Lower leg skin (tissue), 4 donors: Measurements from ENCODE around the gene ADAMTS17. TPM values are rescaled to one million over a fixed set of nuclear protein-coding genes. Genes with fewer than 3 reads are reported as not detected.

Source experiments
- DNase-seq, 2 donors: peaks; one replicate each; pipeline ENCODE4 v3.0.0-alpha.2; 2019; ENCODE audit warnings: low spot score in 2 of 2
- H3K4me3 ChIP-seq: fragments of 200-600 bp; sonication (generic); 2 replicates; pipeline ENCODE4 v1.5.1; 2017; ENCODE audit warnings: mild to moderate bottlenecking, low read depth; ENCODE audit not compliant: poor library complexity, severe bottlenecking
- POLR2A ChIP-seq, 2 donors: fragments of 450-650 bp; IDR thresholded peaks; one replicate each; pipeline ENCODE4 v1.6.1; 2016 to 2017; ENCODE audit warnings: antibody characterized with exemption in 2 of 2, mild to moderate bottlenecking in 1 of 2, moderate library complexity in 1 of 2
- WGBS, 2 donors: methylation state at CpG; one replicate each; pipeline ENCODE4 v1.1.5; 2018; 5-methylcytosine and 5-hydroxymethylcytosine counted together
- intact Hi-C: fragments of 100-400 bp; cut with DNase I; formaldehyde crosslinking; loops from one replicate; pipeline ENCODE4 v1.15.0; 2023; ENCODE audit warnings: low total_unique reads
- total RNA-seq, 4 donors: library from RNA; depleted of rRNA; stranded (reverse); fragments of >200 nt; gene quantifications; one replicate each; pipeline ENCODE4 v1.1.0, GENCODE V29; 2016
- TF ChIP-seq, protein P1 (sequence below), 3 donors: fragments of 450-650 bp; IDR thresholded peaks; one replicate each; pipeline ENCODE4 v1.5.1; 2016; ENCODE audit warnings: antibody characterized with exemption in 3 of 3, mild to moderate bottlenecking in 3 of 3, moderate library complexity in 2 of 3

The ADAMTS17 gene
- total RNA-seq, 4 donors from 2014 or later: 3.5 to 7.8 (median 3.9) TPM

DNA sequence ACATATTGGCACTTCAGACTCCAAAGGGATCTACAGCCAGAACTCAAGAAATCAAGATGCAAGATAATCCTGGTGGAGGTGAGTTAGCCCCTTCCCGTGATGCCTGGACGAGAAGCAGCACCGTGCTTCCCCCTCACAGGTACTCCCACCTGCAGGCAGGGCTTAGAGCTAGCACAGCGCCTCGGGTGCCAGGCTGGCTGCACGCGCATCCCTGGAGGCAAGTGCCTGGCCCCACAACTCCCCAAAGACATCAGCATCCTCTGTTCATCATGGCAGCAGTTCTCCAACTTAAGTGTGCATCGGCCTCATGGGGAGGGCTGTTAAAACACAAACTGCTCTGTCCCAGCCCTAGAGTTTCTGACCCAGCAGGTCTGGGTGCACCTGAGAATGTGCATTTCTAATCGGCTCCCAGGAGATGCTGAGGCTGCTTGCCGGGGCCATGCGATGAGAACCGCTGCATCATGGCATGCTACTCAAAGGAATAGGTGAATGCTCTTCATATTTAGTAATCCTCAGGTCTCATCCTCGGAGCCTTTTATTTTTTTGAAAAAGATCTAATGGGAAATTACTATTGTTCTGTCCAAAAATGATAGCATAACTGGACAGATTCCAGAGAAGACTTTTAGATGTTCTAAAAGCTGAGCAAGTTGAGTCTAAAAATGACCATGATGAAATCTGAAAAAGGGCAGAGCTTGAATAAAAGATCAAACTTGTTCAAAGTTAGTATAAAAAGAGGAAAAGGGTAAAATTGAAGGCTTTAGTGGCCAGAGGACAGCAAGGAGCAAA lies 244.2 kb downstream of the ADAMTS17 start:
- DNase-seq: no peak
- TF ChIP-seq, protein P1, sequence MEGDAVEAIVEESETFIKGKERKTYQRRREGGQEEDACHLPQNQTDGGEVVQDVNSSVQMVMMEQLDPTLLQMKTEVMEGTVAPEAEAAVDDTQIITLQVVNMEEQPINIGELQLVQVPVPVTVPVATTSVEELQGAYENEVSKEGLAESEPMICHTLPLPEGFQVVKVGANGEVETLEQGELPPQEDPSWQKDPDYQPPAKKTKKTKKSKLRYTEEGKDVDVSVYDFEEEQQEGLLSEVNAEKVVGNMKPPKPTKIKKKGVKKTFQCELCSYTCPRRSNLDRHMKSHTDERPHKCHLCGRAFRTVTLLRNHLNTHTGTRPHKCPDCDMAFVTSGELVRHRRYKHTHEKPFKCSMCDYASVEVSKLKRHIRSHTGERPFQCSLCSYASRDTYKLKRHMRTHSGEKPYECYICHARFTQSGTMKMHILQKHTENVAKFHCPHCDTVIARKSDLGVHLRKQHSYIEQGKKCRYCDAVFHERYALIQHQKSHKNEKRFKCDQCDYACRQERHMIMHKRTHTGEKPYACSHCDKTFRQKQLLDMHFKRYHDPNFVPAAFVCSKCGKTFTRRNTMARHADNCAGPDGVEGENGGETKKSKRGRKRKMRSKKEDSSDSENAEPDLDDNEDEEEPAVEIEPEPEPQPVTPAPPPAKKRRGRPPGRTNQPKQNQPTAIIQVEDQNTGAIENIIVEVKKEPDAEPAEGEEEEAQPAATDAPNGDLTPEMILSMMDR (IDR thresholded peaks at IDR 0.05): no peak
- no peak for TF ChIP-seq POLR2A (IDR thresholded peaks at IDR 0.05)
- H3K4me3 ChIP-seq: no peak overlapping the region
- 91 to 94% methylated on average over 13 of the region's 13 CpGs for WGBS, 2 donors
- intact Hi-C loops: no loop called here

DNA sequence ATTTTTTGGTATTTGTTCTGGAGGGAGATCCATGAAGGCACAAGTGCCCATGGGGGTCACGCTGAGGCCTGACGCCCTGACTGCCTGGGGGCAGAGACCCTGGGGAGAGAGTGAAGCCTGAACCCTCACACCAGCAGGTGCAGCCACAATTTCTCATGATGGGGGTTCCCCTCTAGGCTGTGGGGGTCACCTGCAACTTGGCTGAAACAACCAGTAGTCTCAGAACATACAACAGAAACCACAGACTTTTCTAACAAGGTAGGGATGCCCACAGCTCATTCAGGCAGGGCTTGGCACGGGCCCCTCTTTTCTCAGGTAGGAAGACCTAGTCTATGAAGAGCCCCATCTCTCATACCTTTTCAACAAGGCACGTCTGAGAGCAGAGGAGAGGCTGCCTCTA lies 245.1 kb downstream of the ADAMTS17 start:
- 87 to 92% methylated on average over 4 of the region's 4 CpGs for WGBS, 2 donors
- TF ChIP-seq POLR2A (IDR thresholded peaks at IDR 0.05): no peak
- TF ChIP-seq, protein P1 (IDR thresholded peaks at IDR 0.05): no peak
- peak; percentile 2 to 59 for DNase-seq
- intact Hi-C loops: no loop called here
- no peak overlapping the region for H3K4me3 ChIP-seq

DNA sequence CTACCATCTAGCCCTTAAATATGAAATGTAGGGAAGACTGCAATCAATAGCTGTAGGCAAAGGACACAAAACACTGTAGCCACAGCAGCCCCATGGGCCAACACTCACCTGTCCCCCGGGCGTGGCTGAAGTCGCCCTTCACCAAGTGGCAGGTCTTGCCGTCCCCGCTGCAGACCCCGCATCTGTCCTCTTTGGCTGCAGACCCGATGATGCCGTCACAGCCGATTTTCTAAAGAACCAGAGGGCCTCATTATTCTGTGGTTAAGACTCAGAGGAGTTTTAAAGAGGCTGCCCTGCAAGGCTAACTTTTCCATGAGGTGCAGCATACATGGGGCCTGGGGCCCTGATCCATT lies 245.6 kb downstream of the ADAMTS17 start:
- intact Hi-C loops: no loop called here
- no peak for TF ChIP-seq POLR2A (IDR thresholded peaks at IDR 0.05)
- TF ChIP-seq, protein P1 (IDR thresholded peaks at IDR 0.05): no peak
- no peak overlapping the region for H3K4me3 ChIP-seq
- DNase-seq: peak in 1 of 2 donors; percentile 2
- 83 to 94% methylated on average over 9 of the region's 9 CpGs for WGBS, 2 donors

DNA sequence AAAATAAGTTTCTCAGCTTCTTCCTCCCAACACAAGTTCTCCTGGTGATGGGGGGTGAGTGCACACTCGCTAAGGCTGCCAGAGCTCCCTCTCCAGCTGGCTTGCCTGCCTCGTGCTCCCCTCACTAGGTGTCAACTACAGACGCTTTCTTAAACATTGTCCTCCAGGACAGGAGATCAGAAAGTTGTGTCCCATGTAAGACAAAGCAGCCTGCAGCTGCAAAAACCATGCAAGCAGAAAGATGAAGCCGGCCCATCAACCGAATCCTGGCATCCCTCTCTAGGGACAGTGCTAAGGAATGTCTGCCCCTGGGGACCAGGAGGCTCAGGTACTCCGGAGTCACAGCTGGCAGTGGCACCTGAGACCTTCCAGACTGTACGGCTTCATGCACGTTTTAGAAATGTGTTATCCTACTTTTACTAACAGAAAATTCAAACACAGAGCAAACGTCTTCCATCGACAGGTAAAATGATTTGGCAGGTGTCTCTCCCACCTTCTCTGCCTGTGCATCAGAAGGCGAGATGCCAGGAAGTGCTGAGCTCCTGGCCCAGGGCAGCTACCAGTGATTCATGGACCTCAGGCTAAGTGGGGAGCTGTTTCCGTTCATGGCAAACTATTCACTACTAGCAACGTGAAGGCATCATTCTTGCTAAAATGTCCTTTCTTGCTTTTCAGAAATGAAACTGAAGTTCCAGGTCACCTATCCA lies 246.1 kb downstream of the ADAMTS17 start:
- WGBS, 2 donors: 74 to 82% methylated on average over 13 of the region's 13 CpGs
- DNase-seq: peak in 1 of 2 donors; percentile 2

DNA sequence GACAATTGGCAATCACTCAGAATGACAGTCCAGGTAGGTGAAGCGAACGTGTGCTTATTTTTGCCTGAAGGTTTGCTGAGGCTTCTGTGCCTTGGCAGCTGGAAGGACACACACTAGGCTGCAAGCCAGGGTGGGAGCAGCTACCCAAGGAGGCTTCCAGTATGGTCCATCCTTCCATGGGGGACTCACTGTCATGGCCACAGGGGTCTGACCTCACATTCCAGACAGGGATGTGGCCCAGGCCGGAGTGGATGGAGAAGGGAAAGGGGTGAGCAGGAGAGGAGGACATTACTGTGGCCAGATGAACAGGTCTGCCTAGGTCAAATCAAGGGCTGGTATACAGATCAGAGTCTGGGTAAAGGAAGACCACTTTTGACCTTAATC lies 247.7 kb downstream of the ADAMTS17 start:
- H3K4me3 ChIP-seq: no peak overlapping the region
- TF ChIP-seq POLR2A (IDR thresholded peaks at IDR 0.05): no peak
- TF ChIP-seq, protein P1 (IDR thresholded peaks at IDR 0.05): no peak
- DNase-seq: peak; percentile 3 to 57
- intact Hi-C loops: no loop called here
- 85 to 97% methylated on average over 3 of the region's 3 CpGs for WGBS, 2 donors

More for the DNA sequence above, 246.1 kb downstream of the ADAMTS17 start:
- intact Hi-C loops: no loop called here
- no peak overlapping the region for H3K4me3 ChIP-seq
- TF ChIP-seq, protein P1 (IDR thresholded peaks at IDR 0.05): no peak
- no peak for TF ChIP-seq POLR2A (IDR thresholded peaks at IDR 0.05)
